HFFc6 (cell line): Measurements from ENCODE around the gene MAN1C1. TPM values are rescaled to one million over a fixed set of nuclear protein-coding genes. Genes with fewer than 3 reads are reported as not detected.

ENCODE experiments used
- DNase-seq: peaks from one replicate; pipeline ENCODE4 v3.0.0-alpha.2; 2018
- H3K27ac Mint-ChIP-seq: 2 replicates; pipeline ENCODE4 v1.8.0; 2020; ENCODE audit warnings: mild to moderate bottlenecking, mixed read lengths
- H3K27me3 Mint-ChIP-seq: 2 replicates; pipeline ENCODE4 v1.8.0; 2021; ENCODE audit warnings: mild to moderate bottlenecking, moderate library complexity, mixed read lengths; ENCODE audit not compliant: insufficient read depth
- H3K36me3 Mint-ChIP-seq: 2 replicates; pipeline ENCODE4 v1.8.0; 2021; ENCODE audit warnings: low read depth, mixed read lengths
- H3K4me1 Mint-ChIP-seq: 2 replicates; pipeline ENCODE4 v1.8.0; 2020; ENCODE audit warnings: low read depth, mixed read lengths
- H3K4me3 Mint-ChIP-seq: 2 replicates; pipeline ENCODE4 v1.8.0; 2020; ENCODE audit warnings: mild to moderate bottlenecking, moderate library complexity, mixed read lengths
- H3K9me3 Mint-ChIP-seq: 2 replicates; pipeline ENCODE4 v1.8.0; 2020; ENCODE audit warnings: mild to moderate bottlenecking, mixed read lengths
- total RNA-seq, 6 experiments: library from RNA; stranded (reverse); fragmentation: NEBNext Ultra II Directional; extraction: Animal tissue kit (Norgen Biotek cat#: 25700); gene quantifications; 2 replicates in 1 of 6; 3 replicates in 5 of 6; pipeline ENCODE4 v1.2.3, GENCODE V29; 2021
- TF ChIP-seq, protein P1 (sequence below): fragments of 200-600 bp; sonication (generic); IDR thresholded peaks from 2 replicates; pipeline ENCODE4 v1.5.0; 2021; ENCODE audit warnings: antibody characterized with exemption, mild to moderate bottlenecking

The MAN1C1 gene
- total RNA-seq, 6 experiments from 2014 or later: 0.07 to 0.14 (median 0.08) TPM; not detected in 3

GRCh38 chr1:25747046-25747719, 130.6 kb downstream of the MAN1C1 start:
- Mint-ChIP-seq H3K27me3 (peaks cover 27% of the 10 kb centered on the region), H3K27ac (no peak overlapping the region), H3K36me3 (no peaks in the 10 kb centered on the region), H3K4me1 (no peaks in the 10 kb centered on the region), H3K9me3 (no peaks in the 10 kb centered on the region), H3K4me3 (no peak overlapping the region)
- TF ChIP-seq, protein P1, sequence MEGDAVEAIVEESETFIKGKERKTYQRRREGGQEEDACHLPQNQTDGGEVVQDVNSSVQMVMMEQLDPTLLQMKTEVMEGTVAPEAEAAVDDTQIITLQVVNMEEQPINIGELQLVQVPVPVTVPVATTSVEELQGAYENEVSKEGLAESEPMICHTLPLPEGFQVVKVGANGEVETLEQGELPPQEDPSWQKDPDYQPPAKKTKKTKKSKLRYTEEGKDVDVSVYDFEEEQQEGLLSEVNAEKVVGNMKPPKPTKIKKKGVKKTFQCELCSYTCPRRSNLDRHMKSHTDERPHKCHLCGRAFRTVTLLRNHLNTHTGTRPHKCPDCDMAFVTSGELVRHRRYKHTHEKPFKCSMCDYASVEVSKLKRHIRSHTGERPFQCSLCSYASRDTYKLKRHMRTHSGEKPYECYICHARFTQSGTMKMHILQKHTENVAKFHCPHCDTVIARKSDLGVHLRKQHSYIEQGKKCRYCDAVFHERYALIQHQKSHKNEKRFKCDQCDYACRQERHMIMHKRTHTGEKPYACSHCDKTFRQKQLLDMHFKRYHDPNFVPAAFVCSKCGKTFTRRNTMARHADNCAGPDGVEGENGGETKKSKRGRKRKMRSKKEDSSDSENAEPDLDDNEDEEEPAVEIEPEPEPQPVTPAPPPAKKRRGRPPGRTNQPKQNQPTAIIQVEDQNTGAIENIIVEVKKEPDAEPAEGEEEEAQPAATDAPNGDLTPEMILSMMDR: no peak
- no peak for DNase-seq

DNA sequence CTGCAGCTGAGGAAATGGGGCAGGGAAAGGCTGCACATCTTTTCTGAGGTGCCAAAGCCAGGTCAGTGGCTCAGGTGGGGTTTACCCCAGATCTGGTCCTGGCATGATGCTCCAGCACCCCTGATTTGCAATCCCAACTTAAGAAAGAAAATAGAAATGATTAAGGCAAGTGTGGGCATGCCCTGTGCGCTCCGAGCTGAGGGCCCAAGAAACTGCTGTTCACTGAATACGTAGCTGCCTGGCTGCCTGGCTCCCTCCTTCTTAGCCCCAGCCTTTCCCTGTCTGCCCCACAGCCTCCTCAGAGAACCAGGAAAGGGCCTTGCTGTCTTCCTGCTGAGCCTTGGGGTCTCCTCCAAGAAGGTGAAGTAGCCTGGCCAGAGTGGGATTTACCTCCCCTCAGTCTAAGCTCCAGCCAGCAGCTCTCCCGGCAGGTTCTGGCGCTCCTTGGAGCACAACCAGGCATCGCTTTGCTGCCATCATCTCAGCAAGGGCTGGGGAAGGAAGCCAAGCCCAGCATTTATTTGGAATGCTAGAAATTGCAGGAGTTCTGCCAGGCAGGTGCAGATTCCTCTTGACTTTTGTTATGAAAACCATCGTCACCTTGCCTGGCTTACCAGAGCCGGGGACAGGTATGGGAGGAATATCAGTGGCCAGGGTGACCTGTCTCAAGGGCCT, 132.1 kb downstream of the MAN1C1 start:
- Mint-ChIP-seq H3K4me3 (no peak overlapping the region), H3K9me3 (no peaks in the 10 kb centered on the region), H3K27ac (no peak overlapping the region; the same call in 1 of the 2 replicates), H3K27me3 (peaks cover 16% of the 10 kb centered on the region), H3K36me3 (no peaks in the 10 kb centered on the region), H3K4me1 (no peaks in the 10 kb centered on the region)
- no peak for DNase-seq
- TF ChIP-seq, protein P1: no peak

GRCh38 chr1:25750923-25751605, 134.5 kb downstream of the MAN1C1 start:
- Mint-ChIP-seq H3K9me3 (no peaks in the 10 kb centered on the region), H3K4me1 (no peaks in the 10 kb centered on the region), H3K27me3 (peaks cover 32% of the 10 kb centered on the region), H3K4me3 (no peak overlapping the region), H3K27ac (no peak overlapping the region), H3K36me3 (no peaks in the 10 kb centered on the region)
- no peak for DNase-seq
- TF ChIP-seq, protein P1: no peak

GRCh38 chr1:25754470-25755181, 138.0 kb downstream of the MAN1C1 start:
- H3K36me3 Mint-ChIP-seq: no peaks in the 10 kb centered on the region
- peaks cover 52% of the 10 kb centered on the region for H3K27me3 Mint-ChIP-seq
- no peak overlapping the region for H3K4me3 Mint-ChIP-seq
- DNase-seq: no peak
- H3K27ac Mint-ChIP-seq: no peak overlapping the region
- H3K9me3 Mint-ChIP-seq: no peaks in the 10 kb centered on the region
- TF ChIP-seq, protein P1: no peak
- no peaks in the 10 kb centered on the region for H3K4me1 Mint-ChIP-seq

DNA sequence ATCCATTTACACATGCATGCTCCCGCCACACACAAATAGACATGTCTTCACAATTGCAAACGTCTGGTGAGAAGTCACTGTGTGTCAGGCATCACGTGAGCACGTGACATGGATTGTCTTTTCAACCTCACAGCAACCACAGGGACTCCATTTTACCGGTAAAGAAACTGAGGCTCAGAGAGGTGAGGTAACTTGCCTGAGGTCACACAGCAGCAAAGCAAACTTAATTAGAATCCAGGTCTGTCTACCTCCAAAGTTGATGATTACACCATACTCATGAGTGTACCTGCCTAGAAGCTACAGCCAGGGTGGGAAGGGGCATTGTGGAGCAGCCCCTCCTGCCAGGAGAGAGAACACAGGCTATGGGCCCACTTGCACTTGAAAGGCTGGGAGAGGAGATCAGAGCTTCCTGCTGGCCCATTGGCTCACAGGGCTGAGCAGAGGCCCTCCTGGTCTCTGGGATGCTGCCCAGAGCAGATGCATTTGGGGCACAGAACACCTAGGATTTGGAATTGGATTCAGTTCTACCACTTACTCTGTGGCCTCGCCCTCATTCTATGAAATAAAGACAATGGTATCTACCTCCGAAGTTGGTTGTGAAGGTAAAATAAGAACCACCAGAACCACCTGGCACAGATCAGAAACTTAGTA, 139.0 kb downstream of the MAN1C1 start:
- TF ChIP-seq, protein P1: no peak
- DNase-seq: no peak
- Mint-ChIP-seq H3K36me3 (no peaks in the 10 kb centered on the region), H3K4me1 (no peaks in the 10 kb centered on the region), H3K27ac (no peak overlapping the region), H3K4me3 (no peak overlapping the region), H3K9me3 (no peaks in the 10 kb centered on the region), H3K27me3 (peaks cover 59% of the 10 kb centered on the region)
